ENCODE results near the gene EFNA1.

GRCh38 chr1:155124503-155125463 lies 2.9 kb upstream of the EFNA1 start:
- TF ChIP-seq, protein P1, sequence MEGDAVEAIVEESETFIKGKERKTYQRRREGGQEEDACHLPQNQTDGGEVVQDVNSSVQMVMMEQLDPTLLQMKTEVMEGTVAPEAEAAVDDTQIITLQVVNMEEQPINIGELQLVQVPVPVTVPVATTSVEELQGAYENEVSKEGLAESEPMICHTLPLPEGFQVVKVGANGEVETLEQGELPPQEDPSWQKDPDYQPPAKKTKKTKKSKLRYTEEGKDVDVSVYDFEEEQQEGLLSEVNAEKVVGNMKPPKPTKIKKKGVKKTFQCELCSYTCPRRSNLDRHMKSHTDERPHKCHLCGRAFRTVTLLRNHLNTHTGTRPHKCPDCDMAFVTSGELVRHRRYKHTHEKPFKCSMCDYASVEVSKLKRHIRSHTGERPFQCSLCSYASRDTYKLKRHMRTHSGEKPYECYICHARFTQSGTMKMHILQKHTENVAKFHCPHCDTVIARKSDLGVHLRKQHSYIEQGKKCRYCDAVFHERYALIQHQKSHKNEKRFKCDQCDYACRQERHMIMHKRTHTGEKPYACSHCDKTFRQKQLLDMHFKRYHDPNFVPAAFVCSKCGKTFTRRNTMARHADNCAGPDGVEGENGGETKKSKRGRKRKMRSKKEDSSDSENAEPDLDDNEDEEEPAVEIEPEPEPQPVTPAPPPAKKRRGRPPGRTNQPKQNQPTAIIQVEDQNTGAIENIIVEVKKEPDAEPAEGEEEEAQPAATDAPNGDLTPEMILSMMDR (conservative IDR thresholded peaks at IDR 0.05; ENCODE audit: low read length) = no peak
- TF ChIP-seq EZH2phosphoT487 (IDR thresholded peaks at IDR 0.05; ENCODE audit: borderline replicate concordance) = no peak
